ENCODE data around the gene BICC1. TPM values are rescaled to one million over a fixed set of nuclear protein-coding genes. Genes with fewer than 3 reads are reported as not detected.

BICC1 gene
- total and polyA plus RNA-seq, 2 of the 13 experiments (the other 11 are each of a cell fraction or from before 2014, with no cell fraction given): 0.18 to 1.5 TPM

GRCh38 chr10:58741673-58742072 lies 229.0 kb downstream of the BICC1 start:
- DNase-seq (ENCODE audit: low spot score) (no peak), ATAC-seq (no peak), FAIRE-seq (no peak)
- intact Hi-C loops (cut with micrococcal nuclease; ENCODE audit: unreplicated experiment) (no loop called here), in situ Hi-C loops (cut with HindIII; ENCODE audit: extremely low pct_ligation_motif_present, low pct_unique_long_range_greater_than_20kb) (no loop called here)
- 80% methylated on average over 4 of the region's 4 CpGs for WGBS (ENCODE audit: low lambda C conversion rate)
- no peak overlapping the region for H3K9ac ChIP-seq (ENCODE audit: insufficient read depth, low read depth, low read length)
- H3K9me3 ChIP-seq (ENCODE audit: low read length): no peaks in the 10 kb centered on the region
- H3K79me2 ChIP-seq (ENCODE audit: insufficient read depth, low read length): no peaks in the 10 kb centered on the region
- no TSS peak for BruUV-seq (replicated peaks)
- H3K27me3 ChIP-seq (ENCODE audit: control insufficient read depth in 1 of 2, insufficient read depth in 2 of 2, low read length in 2 of 2): no peaks in the 10 kb centered on the region
- no peak overlapping the region for H3K27ac ChIP-seq (ENCODE audit: extremely low read length, insufficient read depth, low read length)
- H4K20me1 ChIP-seq (ENCODE audit: insufficient read depth, low read length): no peaks in the 10 kb centered on the region
- no peak overlapping the region for H2AFZ ChIP-seq (ENCODE audit: low read length)
- no peaks in the 10 kb centered on the region for H3K36me3 ChIP-seq (replicated peaks in 1 of 2; ENCODE audit: control insufficient read depth in 1 of 2, insufficient read depth in 2 of 2, low read length in 2 of 2)
- H3K4me2 ChIP-seq (ENCODE audit: low read depth, low read length): no peak overlapping the region
- H3K4me1 ChIP-seq (ENCODE audit: insufficient read depth, low read length): no peaks in the 10 kb centered on the region
- ChIA-PET POLR2A (no interaction called here), CTCF (ENCODE audit: low intra/inter-chr PET ratio, low total read pairs) (no interaction called here)
- no peak overlapping the region for H3K4me3 ChIP-seq (replicated peaks in 1 of 3; ENCODE audit: insufficient read depth in 1 of 3, low read depth in 2 of 3, low read length in 3 of 3)
- TF ChIP-seq KDM6A (CRISPR knock-in tag; IDR thresholded peaks at IDR 0.05; ENCODE audit: low read depth) (no peak), GMEB2 (CRISPR knock-in tag; IDR thresholded peaks at IDR 0.05; ENCODE audit: low read depth) (no peak), ZNF44 (CRISPR knock-in tag; IDR thresholded peaks at IDR 0.05) (no peak), ZMYM2 (CRISPR knock-in tag; IDR thresholded peaks at IDR 0.05) (no peak), RELA (CRISPR knock-in tag; IDR thresholded peaks at IDR 0.05) (no peak), PREB (CRISPR knock-in tag; IDR thresholded peaks at IDR 0.05) (no peak), TAF15 (IDR thresholded peaks at IDR 0.05; ENCODE audit: low read depth, low read length, poor library complexity, severe bottlenecking) (no peak), KMT2A (CRISPR knock-in tag; IDR thresholded peaks at IDR 0.05) (no peak), PRDM4 (CRISPR knock-in tag; IDR thresholded peaks at IDR 0.05; ENCODE audit: borderline replicate concordance) (no peak), FLYWCH1 (CRISPR knock-in tag; IDR thresholded peaks at IDR 0.05) (no peak), PCBP2 (optimal IDR thresholded peaks at IDR 0.05; ENCODE audit: low read depth, low read length, poor library complexity, severe bottlenecking) (no peak), ZSCAN30 (CRISPR knock-in tag; IDR thresholded peaks at IDR 0.05) (no peak), ARNT (IDR thresholded peaks at IDR 0.05) (no peak), HOXA9 (CRISPR knock-in tag; IDR thresholded peaks at IDR 0.05; ENCODE audit: borderline replicate concordance) (no peak), GLMP (CRISPR knock-in tag; IDR thresholded peaks at IDR 0.05; ENCODE audit: borderline replicate concordance) (no peak), NR3C1 (CRISPR knock-in tag; IDR thresholded peaks at IDR 0.05) (no peak), MTF2 (CRISPR knock-in tag; IDR thresholded peaks at IDR 0.05; ENCODE audit: borderline replicate concordance) (no peak), THAP11 (CRISPR knock-in tag; IDR thresholded peaks at IDR 0.05) (no peak), ZSCAN9 (CRISPR knock-in tag; IDR thresholded peaks at IDR 0.05; ENCODE audit: borderline replicate concordance) (no peak), ZBTB7A (CRISPR knock-in tag; IDR thresholded peaks at IDR 0.05) (no peak)
